Activated T-helper 1 cell treated with anti-CD3 and anti-CD28 coated beads, Interleukin-2, amount 50 U/mL, for 16 hours (primary cell): ENCODE results near the gene POLDIP2.

Experiments used
- DNase-seq, 2 donors: peaks; one replicate each; pipeline ENCODE4 v3.0.0-alpha.2; 2020; ENCODE audit warnings: low read depth in 1 of 2, low spot score in 1 of 2

The POLDIP2 gene

GRCh38 chr17:28317966-28318758 is 39.2 kb downstream of the POLDIP2 start:
- no peak for DNase-seq

- DNase-seq: no peak
Measured at GRCh38 chr17:28317099-28317965, 40.0 kb downstream of the POLDIP2 start.

- no peak for DNase-seq
Measured at GRCh38 chr17:28315846-28316705, 41.3 kb downstream of the POLDIP2 start.

- DNase-seq: no peak
Measured at GRCh38 chr17:28313841-28314240, 43.5 kb downstream of the POLDIP2 start.

- no peak for DNase-seq
Measured at GRCh38 chr17:28306954-28307401, 50.3 kb downstream of the POLDIP2 start.

GRCh38 chr17:28298449-28298848 is 58.9 kb downstream of the POLDIP2 start:
- DNase-seq: no peak
